NCI-H774 (cell line): ENCODE results near the gene FRMD7.
"Not testable (repeated sequence)": the region's sequence is repeated elsewhere in the genome, so short reads cannot be mapped to it uniquely, and the experiment has no call there.

Experiments
- DNase-seq: peaks from one replicate; lab custom pipeline; 2025; lab: John Stamatoyannopoulos, UW

The FRMD7 gene

GRCh38 chrX:132092439-132093065 lies 35.3 kb downstream of the FRMD7 start:
- peak; percentile 62 for DNase-seq

- DNase-seq, result no peak
Measured at GRCh38 chrX:132090403-132091159, 37.2 kb downstream of the FRMD7 start.

GRCh38 chrX:132088864-132089263 lies 39.0 kb downstream of the FRMD7 start:
- no peak for DNase-seq

- no peak for DNase-seq
Measured at GRCh38 chrX:132086672-132087071, 41.1 kb downstream of the FRMD7 start.

GRCh38 chrX:132085786-132086185 lies 42.0 kb downstream of the FRMD7 start:
- DNase-seq, result no peak

GRCh38 chrX:132077912-132078311 lies 49.9 kb downstream of the FRMD7 start:
- no peak for DNase-seq

GRCh38 chrX:132077414-132077813 lies 50.4 kb downstream of the FRMD7 start:
- DNase-seq, result no peak

- no peak for DNase-seq
Measured at GRCh38 chrX:132071254-132071653, 56.6 kb downstream of the FRMD7 start.

GRCh38 chrX:132068405-132068804 lies 59.4 kb downstream of the FRMD7 start:
- no peak for DNase-seq

GRCh38 chrX:132063862-132064261 lies 64.0 kb downstream of the FRMD7 start:
- no peak for DNase-seq

GRCh38 chrX:132063334-132063733 lies 64.5 kb downstream of the FRMD7 start:
- DNase-seq, result no peak

GRCh38 chrX:132059973-132060540 lies 67.8 kb downstream of the FRMD7 start:
- DNase-seq, result no peak

GRCh38 chrX:132058975-132059374 lies 68.8 kb downstream of the FRMD7 start:
- no peak for DNase-seq

- no peak for DNase-seq
Measured at GRCh38 chrX:132058050-132058449, 69.8 kb downstream of the FRMD7 start.

GRCh38 chrX:132051778-132052177 lies 76.0 kb downstream of the FRMD7 start:
- not testable (repeated sequence) for DNase-seq

GRCh38 chrX:132046533-132046932 lies 81.3 kb downstream of the FRMD7 start:
- no peak for DNase-seq

GRCh38 chrX:132045456-132045855 lies 82.4 kb downstream of the FRMD7 start:
- DNase-seq, result no peak

- no peak for DNase-seq
Measured at GRCh38 chrX:132044953-132045352, 82.9 kb downstream of the FRMD7 start.

- no peak for DNase-seq
Measured at GRCh38 chrX:132043977-132044376, 83.8 kb downstream of the FRMD7 start.

- no peak for DNase-seq
Measured at GRCh38 chrX:132041015-132041414, 86.8 kb downstream of the FRMD7 start.

GRCh38 chrX:132040066-132040465 lies 87.8 kb downstream of the FRMD7 start:
- no peak for DNase-seq

GRCh38 chrX:132037479-132037993 lies 90.3 kb downstream of the FRMD7 start:
- DNase-seq, result no peak

GRCh38 chrX:132034648-132035047 lies 93.2 kb downstream of the FRMD7 start:
- no peak for DNase-seq
